Heart left ventricle (tissue), 13 donors: ENCODE data around the gene VPS13C.

Source experiments
- CTCF ChIP-seq, 12 donors: fragments of 200-600 bp; sonication (generic) in 4 of 12; IDR thresholded peaks; one replicate each; pipeline versions ENCODE4 v1.5.0 to v1.8.0; 2018 to 2022; ENCODE audit warnings: antibody characterized with exemption in 12 of 12, mild to moderate bottlenecking in 5 of 12
- POLR2A ChIP-seq, 2 donors: fragments of 450-650 bp; IDR thresholded peaks; one replicate each; pipeline ENCODE4 v1.6.1; 2017; ENCODE audit warnings: antibody characterized with exemption in 2 of 2, mild to moderate bottlenecking in 2 of 2, moderate library complexity in 2 of 2
- donor health status: ischemic (EF 13 %, LVEDD 7.1; RV severe dilation, severe dysfunction).
- donor health status: DM: no; HTN: yes; CAD: no.
- donor health status: DM: no; HTN: no; CAD: no.
- donor health status: ischemic (EF 25% LVEDD 6.9; RV normal size, moderate dysfunction).
- donor health status: ischemic (EF 25% LVEDD 5.7; RV mildly dilated, moderate dysfunction).
- donor health status: ischemic (EF 35%, LVEDD 5.7; RV mildly dilated, moderate dysfunction).
- donor health status: nonischemic (EF 11% LVEDD 7.7; RV severe dilation, severe dysfunction).
- donor health status: DM: yes; HTN: yes; CAD: no.
- donor health status: PGD.
- donor health status: ischemic (EF 29% LVEDD 5.4; RV normal size, mild dysfunction).
- donor health status: nonischemic (EF 23%, LVEDD 6.1; RV moderate dilation, normal function).

GRCh38 chr15:61943992-61944391, 116.3 kb downstream of the VPS13C start:
- TF ChIP-seq POLR2A (IDR thresholded peaks at IDR 0.05) (no peak), CTCF (IDR thresholded peaks at IDR 0.05) (no peak)
